AG09319 (cell line): ENCODE data around the gene RLIM.
A peak's percentile ranks its signal among the peaks of the same experiment; 100 is the strongest.

ENCODE experiments used
- DNase-seq: peaks from one replicate; pipeline ENCODE4 v3.0.0-alpha.2; 2010; ENCODE audit warnings: low read depth; ENCODE audit errors: extremely low read depth
- CTCF ChIP-seq: IDR thresholded peaks from 2 replicates; pipeline ENCODE4 v1.5.1; 2011; ENCODE audit warnings: low read depth, mild to moderate bottlenecking, inconsistent platforms, low read length, moderate library complexity

Gene RLIM

GRCh38 chrX:74603040-74603439 lies 11.4 kb downstream of the RLIM start:
- no peak for DNase-seq

GRCh38 chrX:74602142-74602541 lies 12.3 kb downstream of the RLIM start:
- no peak for DNase-seq

More at GRCh38 chrX:74603040-74603439, 11.4 kb downstream of the RLIM start:
- no peak for TF ChIP-seq CTCF

GRCh38 chrX:74593593-74593992 lies 20.8 kb downstream of the RLIM start:
- no peak for DNase-seq
- no peak for TF ChIP-seq CTCF

More at GRCh38 chrX:74602142-74602541, 12.3 kb downstream of the RLIM start:
- no peak for TF ChIP-seq CTCF

GRCh38 chrX:74585766-74586165 lies 28.7 kb downstream of the RLIM start:
- no peak for DNase-seq
- TF ChIP-seq CTCF, result no peak

- TF ChIP-seq CTCF, result no peak
- peak; percentile 12 for DNase-seq
Observed at GRCh38 chrX:74579597-74580198, 34.7 kb downstream of the RLIM start.

GRCh38 chrX:74578137-74578536 lies 36.3 kb downstream of the RLIM start:
- DNase-seq, result no peak
- TF ChIP-seq CTCF, result no peak

GRCh38 chrX:74557378-74557777 lies 57.0 kb downstream of the RLIM start:
- no peak for TF ChIP-seq CTCF
- DNase-seq, result no peak
